GM12878 (cell line): Measurements from ENCODE around the gene TXNIP. TPM values are rescaled to one million over a fixed set of nuclear protein-coding genes. Genes with fewer than 3 reads are reported as not detected.

Experiments used
- ATAC-seq: fragments of 200-7000 bp; cut with Tn5 transposase; 3 replicates; pipeline ENCODE4 v1.9.1; 2020; ENCODE audit warnings: mild to moderate bottlenecking, moderate library complexity
- BruUV-seq: library from RNA; stranded (reverse); fragments of 400-500 nt; replicated peaks from 2 replicates; lab custom pipeline; 2021; lab: Mats Ljungman, UMichigan
- CTCF ChIA-PET: fragments of 300-600 bp; sonication (Branson Sonifier 250); formaldehyde crosslinking; extraction: SDS; loops from one replicate; lab custom pipeline; 2021; ENCODE audit warnings: inconsistent platforms; lab: Yijun Ruan, JAX
- POLR2A ChIA-PET: fragments of 350-600 bp; formaldehyde crosslinking; extraction: SDS; loops from one replicate; lab custom pipeline; 2021; ENCODE audit warnings: inconsistent platforms; lab: Charles Lee
- RAD21 ChIA-PET: fragments of 300-600 bp; sonication (Branson Sonifier 250); formaldehyde crosslinking; loops from one replicate; lab custom pipeline; 2023; ENCODE audit warnings: antibody characterized with exemption; ENCODE audit not compliant: unreplicated experiment; lab: Charles Lee
- SMC1A ChIA-PET: fragments of 300-600 bp; sonication (Branson Sonifier 250); formaldehyde crosslinking; loops from one replicate; lab custom pipeline; 2023; ENCODE audit not compliant: unreplicated experiment, uncharacterized antibody; lab: Charles Lee
- DNase-seq: peaks from one replicate; pipeline ENCODE4 v3.0.0-alpha.2; 2011; ENCODE audit warnings: low read depth, low spot score
- FAIRE-seq: peaks from 3 replicates; lab custom pipeline; 2011; peaks lifted over from hg19 to GRCh38; lab: Jason Lieb, UNC
- H2AFZ ChIP-seq: 2 replicates; pipeline ENCODE4 v1.6.0; 2011; ENCODE audit warnings: low read depth, low read length, control low read depth; ENCODE audit not compliant: control insufficient read depth
- H3K27ac ChIP-seq: 2 replicates; pipeline ENCODE4 v1.5.1; 2011; ENCODE audit warnings: control low read depth; ENCODE audit not compliant: control insufficient read depth, insufficient read depth
- H3K27me3 ChIP-seq, 2 experiments: replicated peaks in 1 of 2; 2 replicates each; pipeline versions ENCODE4 v1.6.0 to v1.6.1; 2011; ENCODE audit warnings: low read length in 1 of 2; ENCODE audit not compliant: control insufficient read depth in 2 of 2, insufficient read depth in 2 of 2
- H3K36me3 ChIP-seq, 2 experiments: 2 replicates each; pipeline ENCODE4 v1.5.1; 2011; ENCODE audit warnings: low read length in 1 of 2; ENCODE audit not compliant: control insufficient read depth in 2 of 2, insufficient read depth in 2 of 2
- H3K4me1 ChIP-seq: 2 replicates; pipeline ENCODE4 v1.6.1; 2011; ENCODE audit warnings: mild to moderate bottlenecking, low read length, moderate library complexity, mixed read lengths; ENCODE audit not compliant: control insufficient read depth, insufficient read depth
- H3K4me2 ChIP-seq: 2 replicates; pipeline ENCODE4 v1.6.0; 2011; ENCODE audit warnings: control low read depth; ENCODE audit not compliant: control insufficient read depth, insufficient read depth
- H3K4me3 ChIP-seq: fragments of 200-600 bp; sonication (generic); 2 replicates; pipeline ENCODE4 v1.5.1; 2016
- H3K79me2 ChIP-seq: 2 replicates; pipeline ENCODE4 v1.6.0; 2011; ENCODE audit warnings: low read length; ENCODE audit not compliant: control insufficient read depth, insufficient read depth
- H3K9ac ChIP-seq: 2 replicates; pipeline ENCODE4 v1.8.0; 2011; ENCODE audit warnings: low read length, control low read depth, mixed read lengths; ENCODE audit not compliant: control insufficient read depth, insufficient read depth
- H3K9me3 ChIP-seq: replicated peaks from 3 replicates; pipeline ENCODE4 v1.5.1; 2011; ENCODE audit warnings: mild to moderate bottlenecking, low read length; ENCODE audit not compliant: control insufficient read depth, insufficient read depth
- H4K20me1 ChIP-seq: 2 replicates; pipeline ENCODE4 v1.6.0; 2011; ENCODE audit not compliant: control insufficient read depth, insufficient read depth
- ASH2L ChIP-seq: fragments of 300-600, 200-600 bp; sonication (generic); IDR thresholded peaks from 2 replicates; pipeline ENCODE4 v1.6.1; 2017; ENCODE audit warnings: low read depth, mild to moderate bottlenecking, borderline replicate concordance
- BCL3 ChIP-seq: IDR thresholded peaks from 2 replicates; pipeline ENCODE4 v1.6.1; 2011; ENCODE audit warnings: borderline replicate concordance, low read depth, mild to moderate bottlenecking, moderate library complexity, low read length; ENCODE audit not compliant: insufficient read depth, poor library complexity, severe bottlenecking
- BMI1 ChIP-seq: fragments of 450-650 bp; IDR thresholded peaks from 2 replicates; pipeline ENCODE4 v1.6.1; 2016; ENCODE audit warnings: mild to moderate bottlenecking, moderate library complexity, borderline replicate concordance
- BRCA1 ChIP-seq: IDR thresholded peaks from 2 replicates; pipeline ENCODE4 v1.6.1; 2011; ENCODE audit warnings: low read depth, low read length, improper control_type of control experiment
- CEBPB ChIP-seq, 2 experiments: fragments of 150-350 bp in 1 of 2; IDR thresholded peaks; 2 replicates each; pipeline ENCODE4 v1.6.1; 2012 to 2014; ENCODE audit warnings: low read depth in 2 of 2, low read length in 2 of 2, borderline replicate concordance in 1 of 2, inconsistent platforms in 1 of 2
- EP300 ChIP-seq, 2 experiments: fragments of 150-350 bp in 1 of 2; IDR thresholded peaks; 2 replicates each; pipeline ENCODE4 v1.6.1; 2011 to 2012; ENCODE audit warnings: low read depth in 2 of 2, low read length in 2 of 2, borderline replicate concordance in 1 of 2, improper control_type of control experiment in 1 of 2, inconsistent platforms in 1 of 2; ENCODE audit not compliant: control insufficient read depth in 1 of 2
- FOXM1 ChIP-seq: IDR thresholded peaks from 2 replicates; pipeline ENCODE4 v1.6.1; 2012; ENCODE audit warnings: low read depth, mild to moderate bottlenecking, inconsistent platforms, low read length, moderate library complexity
- HDAC6 ChIP-seq: fragments of 200-600 bp; sonication (generic); IDR thresholded peaks from one replicate; pipeline ENCODE4 v1.8.0; 2017; ENCODE audit warnings: antibody characterized with exemption; ENCODE audit not compliant: unreplicated experiment
- IRF3 ChIP-seq: fragments of 450-650 bp; IDR thresholded peaks from 2 replicates; pipeline ENCODE4 v1.6.1; 2014; ENCODE audit warnings: mild to moderate bottlenecking
- NFIC ChIP-seq: IDR thresholded peaks from 2 replicates; pipeline ENCODE4 v1.6.1; 2012; ENCODE audit warnings: low read depth, mild to moderate bottlenecking, inconsistent platforms, low read length, moderate library complexity
- NFYA ChIP-seq: IDR thresholded peaks from 2 replicates; pipeline ENCODE4 v1.6.1; 2011; ENCODE audit warnings: low read depth, mild to moderate bottlenecking, low read length, improper control_type of control experiment, borderline replicate concordance
- POU2F2 ChIP-seq: IDR thresholded peaks from 3 replicates; pipeline ENCODE4 v1.6.1; 2011; ENCODE audit warnings: low read depth, mild to moderate bottlenecking, low read length, borderline replicate concordance
- REST ChIP-seq: IDR thresholded peaks from 2 replicates; pipeline ENCODE4 v1.6.1; 2012; ENCODE audit warnings: mild to moderate bottlenecking, low read depth, low read length
- SP1 ChIP-seq: IDR thresholded peaks from one replicate; pipeline ENCODE4 v1.6.1; 2011; ENCODE audit warnings: low read depth, low read length
- TARDBP ChIP-seq: IDR thresholded peaks from 2 replicates; pipeline ENCODE4 v1.6.1; 2016; ENCODE audit warnings: borderline replicate concordance
- USF1 ChIP-seq: IDR thresholded peaks from 2 replicates; pipeline ENCODE4 v1.6.1; 2011; ENCODE audit warnings: borderline replicate concordance, low read depth, mild to moderate bottlenecking, moderate library complexity, mixed read lengths, low read length; ENCODE audit not compliant: insufficient read depth; ENCODE audit errors: extremely low read length
- ZNF217 ChIP-seq: fragments of 450-650 bp; IDR thresholded peaks from 2 replicates; pipeline ENCODE4 v1.6.1; 2017; ENCODE audit warnings: antibody characterized with exemption, mild to moderate bottlenecking
- in situ Hi-C: fragments of 300-500 bp; cut with MboI; formaldehyde crosslinking; loops from 9 replicates; pipeline ENCODE4 v1.14.3; 2018; ENCODE audit warnings: mixed read lengths
- intact Hi-C: fragments of 100-400 bp; cut with micrococcal nuclease; formaldehyde crosslinking; loops from one replicate; pipeline ENCODE4 v1.14.2; 2022; ENCODE audit not compliant: unreplicated experiment
- polyA plus RNA-seq, 11 experiments: library from polyadenylated mRNA; depleted of rRNA in 4 of 11; unstranded in 6 of 11; stranded (reverse) in 5 of 11; fragments of >200 nt; fragmentation: Nextera tagmentation in 4 of 11; fragmentation: Illumina TruSeq in 1 of 11; extraction: Ambion mirVana in 4 of 11; extraction: Trizol in 1 of 11; gene quantifications; 1 replicate in 1 of 11; 2 replicates in 10 of 11; pipeline versions ENCODE4 v1.2.1 to v1.2.3, GENCODE V29; 2011 to 2016; ENCODE audit warnings: inconsistent platforms in 2 of 11, missing spikeins in 2 of 11, low read depth in 1 of 11
- total RNA-seq, 4 experiments: library from RNA; depleted of rRNA in 3 of 4; stranded (reverse); fragments of >200 nt in 3 of 4; fragmentation: Illumina TruSeq in 1 of 4; extraction: Trizol in 1 of 4; gene quantifications; 2 replicates each; pipeline versions ENCODE4 v1.2.1 to v1.2.3, GENCODE V29; 2013 to 2021

Gene TXNIP
- total and polyA plus RNA-seq, 10 of the 15 experiments (the other 5 are each of a cell fraction or from before 2014, with no cell fraction given) = 48.7 to 133 (median 107) TPM

DNA sequence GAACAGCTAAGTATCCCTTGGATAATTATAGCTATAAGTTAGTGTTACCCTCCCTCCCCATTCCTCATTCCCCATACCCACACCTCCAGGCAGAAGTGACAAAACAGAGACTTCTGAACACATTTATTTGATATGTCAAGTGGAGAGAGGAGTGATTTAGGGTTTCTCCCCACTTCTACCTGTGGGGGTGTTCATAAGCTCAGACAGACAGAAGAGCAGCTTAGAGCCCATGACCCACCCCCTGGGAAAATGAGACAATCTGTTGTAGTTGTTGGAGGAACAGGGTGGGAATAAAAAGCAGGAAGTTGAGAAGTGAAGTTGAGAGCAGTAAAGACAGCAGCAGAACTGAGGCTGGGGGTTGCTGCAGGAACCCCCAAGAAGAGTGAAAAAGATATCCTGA, 37.0 kb downstream of the TXNIP start:
- Histone ChIP-seq H3K9ac (no peak overlapping the region), H3K9me3 (no peaks in the 10 kb centered on the region), H2AFZ (no peak overlapping the region), H3K4me2 (no peak overlapping the region), H3K4me3 (no peak overlapping the region), H4K20me1 (no peaks in the 10 kb centered on the region), H3K27ac (no peak overlapping the region), H3K4me1 (peaks cover 19% of the 10 kb centered on the region), H3K27me3 (no peaks in the 10 kb centered on the region; a peak in 1 of 4 replicates), H3K79me2 (peaks cover 18% of the 10 kb centered on the region), H3K36me3 (no peaks in the 10 kb centered on the region; a peak in 1 of 4 replicates)
- intact Hi-C loops (loop anchor here (2.0 kb wide), 2 partner anchors 17 to 33 kb away; partner anchors contain the start of gene RBM8A), in situ Hi-C loops (no loop called here)
- DNase-seq (no peak), FAIRE-seq (no peak), ATAC-seq (no peak)
- BruUV-seq = no TSS peak
- ChIA-PET RAD21 (interaction anchor here (0.9 to 4.7 kb wide), 4 partner anchors 19 to 48 kb away, joined by 3 to 47 read pairs (median 13); partner anchors contain the start of gene RBM8A), CTCF (interaction anchor here (1.0 to 4.1 kb wide), 3 partner anchors 19 to 114 kb away, joined by 3 to 27 read pairs (median 21); partner anchors contain the start of genes NUDT17 and RBM8A), POLR2A (interaction anchor here (1.1 to 5.8 kb wide), 7 partner anchors 10 to 135 kb away, joined by 3 to 58 read pairs (median 10); partner anchors contain the start of genes PEX11B and RBM8A), SMC1A (interaction anchor here (1.3 to 4.1 kb wide), 3 partner anchors 19 to 26 kb away, joined by 4 to 37 read pairs (median 9); no protein-coding TSS in a partner anchor)
- TF ChIP-seq NFYA (no peak), EP300 (IDR thresholded peaks at IDR 0.05; ENCODE audit: borderline replicate concordance in 1 of 2, control insufficient read depth in 1 of 2, low read depth in 2 of 2, low read length in 2 of 2) (no peak), BMI1 (no peak), ASH2L (no peak), IRF3 (no peak), HDAC6 (no peak), BRCA1 (no peak), NFIC (no peak), BCL3 (no peak), USF1 (no peak), POU2F2 (no peak), TARDBP (no peak), ZNF217 (no peak), FOXM1 (no peak), CEBPB (IDR thresholded peaks at IDR 0.05; ENCODE audit: borderline replicate concordance in 1 of 2, low read depth in 2 of 2, low read length in 2 of 2) (no peak), SP1 (no peak), REST (no peak)
